IPS-11a (cell line): ENCODE measurements around the gene FFAR3.

Experiments
- H3K4me3 ChIP-seq: one replicate; pipeline ENCODE4 v1.5.1; 2013; ENCODE audit warnings: low read depth, low read length, control low read depth

Gene FFAR3

GRCh38 chr19:35329323-35329722 is 28.9 kb upstream of the FFAR3 start:
- H3K4me3 ChIP-seq = no peak overlapping the region

GRCh38 chr19:35330475-35330874 is 27.8 kb upstream of the FFAR3 start:
- H3K4me3 ChIP-seq = no peak overlapping the region

- no peak overlapping the region for H3K4me3 ChIP-seq
Observed at GRCh38 chr19:35331551-35332214, 26.6 kb upstream of the FFAR3 start.

GRCh38 chr19:35332817-35333216 is 25.4 kb upstream of the FFAR3 start:
- H3K4me3 ChIP-seq = no peak overlapping the region

GRCh38 chr19:35334144-35334753 is 24.0 kb upstream of the FFAR3 start:
- no peak overlapping the region for H3K4me3 ChIP-seq

- H3K4me3 ChIP-seq = no peak overlapping the region
Observed at GRCh38 chr19:35336166-35336955, 21.9 kb upstream of the FFAR3 start.

- H3K4me3 ChIP-seq = no peak overlapping the region
Observed at GRCh38 chr19:35337097-35337983, 20.9 kb upstream of the FFAR3 start.

- no peak overlapping the region for H3K4me3 ChIP-seq
Observed at GRCh38 chr19:35337984-35338296, 20.3 kb upstream of the FFAR3 start.

GRCh38 chr19:35340431-35340830 is 17.8 kb upstream of the FFAR3 start:
- no peak overlapping the region for H3K4me3 ChIP-seq

- H3K4me3 ChIP-seq = no peak overlapping the region
Observed at GRCh38 chr19:35341006-35341405, 17.3 kb upstream of the FFAR3 start.

GRCh38 chr19:35341565-35342225 is 16.6 kb upstream of the FFAR3 start:
- H3K4me3 ChIP-seq = no peak overlapping the region

- H3K4me3 ChIP-seq = no peak overlapping the region
Observed at GRCh38 chr19:35342430-35342829, 15.8 kb upstream of the FFAR3 start.

GRCh38 chr19:35344511-35345031 is 13.7 kb upstream of the FFAR3 start:
- H3K4me3 ChIP-seq = no peak overlapping the region

GRCh38 chr19:35345671-35346111 is 12.6 kb upstream of the FFAR3 start:
- H3K4me3 ChIP-seq = no peak overlapping the region

GRCh38 chr19:35346193-35347052 is 11.8 kb upstream of the FFAR3 start:
- H3K4me3 ChIP-seq = no peak overlapping the region

GRCh38 chr19:35347171-35347929 is 10.9 kb upstream of the FFAR3 start, which contains the start of gene FFAR1:
FFAR1 (plus strand) TSS chr19:35347902; CDS start chr19:35351552, 3,650 bp downstream.
- no peak within 1 kb of the TSS for H3K4me3 ChIP-seq

GRCh38 chr19:35347930-35348298 is 10.3 kb upstream of the FFAR3 start:
- H3K4me3 ChIP-seq = no peak overlapping the region

GRCh38 chr19:35348911-35349611 is 9.2 kb upstream of the FFAR3 start:
- H3K4me3 ChIP-seq = no peak overlapping the region
